Stimulated activated effector memory CD8-positive, alpha-beta T cell treated with anti-CD3 and anti-CD28 coated beads, Interleukin-12 subunit alpha, Interleukin-12 subunit beta, amount 100 ng/mL, for 72 hours (primary cell): ENCODE data around the gene MAPT.

ENCODE experiments used
- ATAC-seq: fragments of 150-1000 bp; cut with Tn5 transposase; 2 replicates; pipeline ENCODE4 v1.10.0; 2021
- DNase-seq, 2 donors: peaks; one replicate each; pipeline ENCODE4 v3.0.0; 2021 to 2022; ENCODE audit warnings: low spot score in 2 of 2
- H3K27ac Mint-ChIP-seq: one replicate; pipeline ENCODE4 v1.8.0; 2022; ENCODE audit warnings: mild to moderate bottlenecking, mixed read lengths
- H3K36me3 Mint-ChIP-seq: one replicate; pipeline ENCODE4 v1.8.0; 2022; ENCODE audit warnings: mild to moderate bottlenecking, mixed read lengths
- H3K4me1 Mint-ChIP-seq: one replicate; pipeline ENCODE4 v1.8.0; 2022; ENCODE audit warnings: mixed read lengths
- H3K4me3 Mint-ChIP-seq: one replicate; pipeline ENCODE4 v1.8.0; 2022; ENCODE audit warnings: mild to moderate bottlenecking, mixed read lengths
- H3K9me3 Mint-ChIP-seq: one replicate; pipeline ENCODE4 v1.8.0; 2022; ENCODE audit warnings: mixed read lengths

MAPT gene

GRCh38 chr17:46039592-46040186 lies 145.3 kb downstream of the MAPT start:
- Mint-ChIP-seq H3K27ac (peak overlapping the region; percentile 29), H3K9me3 (no peaks in the 10 kb centered on the region), H3K4me3 (no peak overlapping the region), H3K4me1 (peaks cover 25% of the 10 kb centered on the region), H3K36me3 (peaks cover 99% of the 10 kb centered on the region)
- ATAC-seq (no peak), DNase-seq (no peak)

GRCh38 chr17:46042246-46042645 lies 147.9 kb downstream of the MAPT start:
- Mint-ChIP-seq H3K9me3 (no peaks in the 10 kb centered on the region), H3K4me1 (peaks cover 27% of the 10 kb centered on the region), H3K27ac (no peak overlapping the region), H3K36me3 (peaks cover 100% of the 10 kb centered on the region), H3K4me3 (no peak overlapping the region)
- DNase-seq (no peak), ATAC-seq (no peak)

GRCh38 chr17:46042925-46043324 lies 148.6 kb downstream of the MAPT start:
- Mint-ChIP-seq H3K4me3 (no peak overlapping the region), H3K9me3 (no peaks in the 10 kb centered on the region), H3K4me1 (peaks cover 26% of the 10 kb centered on the region), H3K27ac (no peak overlapping the region), H3K36me3 (peaks cover 100% of the 10 kb centered on the region)
- ATAC-seq: no peak
- DNase-seq: no peak

- Mint-ChIP-seq H3K9me3 (no peaks in the 10 kb centered on the region), H3K36me3 (peaks cover 100% of the 10 kb centered on the region), H3K27ac (peak overlapping the region; percentile 52), H3K4me1 (peaks cover 19% of the 10 kb centered on the region), H3K4me3 (no peak overlapping the region)
- ATAC-seq: no peak
- DNase-seq: no peak
Measured at GRCh38 chr17:46043606-46044005, 149.3 kb downstream of the MAPT start.

GRCh38 chr17:46044286-46044928 lies 150.1 kb downstream of the MAPT start:
- H3K4me3 Mint-ChIP-seq: no peak overlapping the region

GRCh38 chr17:46044989-46045388 lies 150.6 kb downstream of the MAPT start:
- Mint-ChIP-seq H3K27ac (peak overlapping the region; percentile 52), H3K4me3 (no peak overlapping the region), H3K9me3 (no peaks in the 10 kb centered on the region), H3K36me3 (peaks cover 100% of the 10 kb centered on the region), H3K4me1 (peaks cover 19% of the 10 kb centered on the region)
- ATAC-seq (no peak), DNase-seq (no peak)

More at GRCh38 chr17:46044286-46044928, 150.1 kb downstream of the MAPT start:
- Mint-ChIP-seq H3K9me3 (no peaks in the 10 kb centered on the region), H3K27ac (peak overlapping the region; percentile 52), H3K4me1 (peaks cover 19% of the 10 kb centered on the region), H3K36me3 (peaks cover 100% of the 10 kb centered on the region)
- ATAC-seq (peak; percentile 51), DNase-seq (peak; percentile 20 to 58)

- peak; percentile 85 for ATAC-seq
- peaks cover 23% of the 10 kb centered on the region for H3K4me1 Mint-ChIP-seq
- H3K9me3 Mint-ChIP-seq: no peaks in the 10 kb centered on the region
- peak overlapping the region; percentile 2 for H3K27ac Mint-ChIP-seq
- DNase-seq: no peak
- H3K4me3 Mint-ChIP-seq: no peak overlapping the region
- H3K36me3 Mint-ChIP-seq: peaks cover 100% of the 10 kb centered on the region
Measured at GRCh38 chr17:46045639-46046038, 151.3 kb downstream of the MAPT start.

GRCh38 chr17:46046957-46047356 lies 152.6 kb downstream of the MAPT start:
- Mint-ChIP-seq H3K36me3 (peaks cover 100% of the 10 kb centered on the region), H3K27ac (peak overlapping the region; percentile 40), H3K9me3 (no peaks in the 10 kb centered on the region), H3K4me3 (no peak overlapping the region), H3K4me1 (peaks cover 36% of the 10 kb centered on the region)
- DNase-seq (no peak), ATAC-seq (no peak)

- DNase-seq (no peak), ATAC-seq (no peak)
- Mint-ChIP-seq H3K9me3 (no peaks in the 10 kb centered on the region), H3K36me3 (peaks cover 100% of the 10 kb centered on the region), H3K4me1 (peaks cover 40% of the 10 kb centered on the region), H3K27ac (peak overlapping the region; percentile 40), H3K4me3 (no peak overlapping the region)
Measured at GRCh38 chr17:46047398-46047797, 153.0 kb downstream of the MAPT start.

- Mint-ChIP-seq H3K27ac (no peak overlapping the region), H3K4me3 (no peak overlapping the region), H3K36me3 (peaks cover 98% of the 10 kb centered on the region), H3K9me3 (no peaks in the 10 kb centered on the region), H3K4me1 (peaks cover 42% of the 10 kb centered on the region)
- no peak for DNase-seq
- ATAC-seq: no peak
Measured at GRCh38 chr17:46047856-46048255, 153.5 kb downstream of the MAPT start.

- H3K4me1 Mint-ChIP-seq: peaks cover 47% of the 10 kb centered on the region
- H3K36me3 Mint-ChIP-seq: peaks cover 95% of the 10 kb centered on the region
- no peak for DNase-seq
- no peak for ATAC-seq
- no peaks in the 10 kb centered on the region for H3K9me3 Mint-ChIP-seq
- no peak overlapping the region for H3K27ac Mint-ChIP-seq
- no peak overlapping the region for H3K4me3 Mint-ChIP-seq
Measured at GRCh38 chr17:46049656-46050055, 155.3 kb downstream of the MAPT start.

- DNase-seq (no peak), ATAC-seq (no peak)
- H3K4me1 Mint-ChIP-seq: peaks cover 57% of the 10 kb centered on the region
- peak overlapping the region; percentile 3 for H3K27ac Mint-ChIP-seq
- H3K4me3 Mint-ChIP-seq: no peak overlapping the region
- no peaks in the 10 kb centered on the region for H3K9me3 Mint-ChIP-seq
- H3K36me3 Mint-ChIP-seq: peaks cover 79% of the 10 kb centered on the region
Measured at GRCh38 chr17:46053911-46054534, 159.7 kb downstream of the MAPT start.

GRCh38 chr17:46056800-46057304 lies 162.5 kb downstream of the MAPT start:
- peak overlapping the region; percentile 48 for H3K27ac Mint-ChIP-seq
- no peaks in the 10 kb centered on the region for H3K9me3 Mint-ChIP-seq
- H3K4me3 Mint-ChIP-seq: no peak overlapping the region
- peaks cover 49% of the 10 kb centered on the region for H3K4me1 Mint-ChIP-seq
- DNase-seq: no peak
- peak; percentile 69 for ATAC-seq
- peaks cover 73% of the 10 kb centered on the region for H3K36me3 Mint-ChIP-seq

GRCh38 chr17:46057366-46057765 lies 163.0 kb downstream of the MAPT start:
- H3K27ac Mint-ChIP-seq: no peak overlapping the region
- no peak for ATAC-seq

GRCh38 chr17:46059486-46059885 lies 165.1 kb downstream of the MAPT start:
- Mint-ChIP-seq H3K4me3 (no peak overlapping the region), H3K27ac (peak overlapping the region; percentile 68), H3K9me3 (no peaks in the 10 kb centered on the region), H3K36me3 (peaks cover 78% of the 10 kb centered on the region), H3K4me1 (peaks cover 36% of the 10 kb centered on the region)
- ATAC-seq: no peak
- no peak for DNase-seq

More at GRCh38 chr17:46057366-46057765, 163.0 kb downstream of the MAPT start:
- peaks cover 43% of the 10 kb centered on the region for H3K4me1 Mint-ChIP-seq
- H3K9me3 Mint-ChIP-seq: no peaks in the 10 kb centered on the region
- peaks cover 73% of the 10 kb centered on the region for H3K36me3 Mint-ChIP-seq
- no peak for DNase-seq
- H3K4me3 Mint-ChIP-seq: no peak overlapping the region

- Mint-ChIP-seq H3K4me1 (peaks cover 37% of the 10 kb centered on the region), H3K27ac (no peak overlapping the region), H3K36me3 (peaks cover 84% of the 10 kb centered on the region), H3K9me3 (no peaks in the 10 kb centered on the region), H3K4me3 (no peak overlapping the region)
- DNase-seq: no peak
- ATAC-seq: no peak
Measured at GRCh38 chr17:46060461-46060860, 166.1 kb downstream of the MAPT start.
